A549 (cell line): ENCODE measurements around the gene ANKFY1.

Source experiments
- CEBPB ChIP-seq, 2 experiments: fragments of >200 bp in 1 of 2; sonication (Bioruptor Twin) in 1 of 2; formaldehyde crosslinking in 1 of 2; IDR thresholded peaks; 2 replicates each; pipeline ENCODE4 v1.6.1; 2012 to 2016
- CHD2 ChIP-seq: fragments of 150-350 bp; IDR thresholded peaks from 2 replicates; pipeline ENCODE4 v1.6.1; 2014; ENCODE audit warnings: low read length; ENCODE audit not compliant: partially characterized antibody
- NPAS2 ChIP-seq: fragments of 250-450 bp; sonication (Bioruptor Pico); IDR thresholded peaks from 2 replicates; pipeline ENCODE4 v1.8.0; 2022; ENCODE audit warnings: mild to moderate bottlenecking, moderate library complexity, borderline replicate concordance
- POLR2A ChIP-seq: IDR thresholded peaks from 2 replicates; pipeline ENCODE4 v1.6.1; 2012; ENCODE audit warnings: mild to moderate bottlenecking, low read length
- TF ChIP-seq, protein P1 (sequence below): fragments of >200 bp; sonication (Bioruptor Twin); formaldehyde crosslinking; IDR thresholded peaks from 3 replicates; pipeline ENCODE4 v1.5.1; 2016

DNA sequence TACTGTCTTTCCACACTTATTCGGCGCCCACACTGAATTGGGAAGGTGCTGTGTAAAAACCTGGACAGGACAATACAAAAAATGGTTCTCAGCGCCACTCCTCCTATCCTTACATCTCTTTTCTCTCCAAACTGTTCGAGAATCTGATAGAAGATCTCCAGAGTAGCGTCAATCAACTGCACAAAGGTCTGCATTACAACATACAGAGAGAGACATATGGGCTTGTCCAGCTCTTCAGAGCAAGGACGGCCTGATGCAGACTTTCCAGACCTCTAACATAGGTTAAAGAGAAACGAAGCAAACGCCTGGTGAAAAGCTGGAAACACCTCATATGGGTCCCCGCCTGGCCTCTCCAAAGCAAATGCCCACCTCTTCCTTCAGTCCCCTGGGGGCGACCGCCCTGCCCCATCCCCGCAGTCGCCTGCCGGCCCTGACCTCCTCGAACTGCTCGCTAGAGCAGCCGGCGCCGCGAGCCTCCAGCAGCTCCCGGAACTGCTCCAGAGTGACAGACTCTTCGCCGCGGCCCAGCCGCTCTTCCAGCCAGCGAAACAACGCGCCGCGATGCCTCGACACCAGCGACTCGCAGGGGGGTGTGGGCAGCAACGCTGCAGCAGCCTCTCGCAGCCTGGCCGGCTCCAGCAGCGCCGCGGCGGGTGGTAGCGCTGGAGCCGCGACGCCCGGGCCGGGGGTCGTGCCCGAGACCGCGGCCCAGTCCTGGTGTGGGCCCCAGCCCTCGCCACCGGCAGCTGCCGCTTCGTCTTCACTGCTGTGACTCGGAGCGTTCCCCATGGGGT, 121.5 kb downstream of the ANKFY1 start:
- no peak for TF ChIP-seq CHD2
- no peak for TF ChIP-seq CEBPB (IDR thresholded peaks at IDR 0.05)
- TF ChIP-seq, protein P1, sequence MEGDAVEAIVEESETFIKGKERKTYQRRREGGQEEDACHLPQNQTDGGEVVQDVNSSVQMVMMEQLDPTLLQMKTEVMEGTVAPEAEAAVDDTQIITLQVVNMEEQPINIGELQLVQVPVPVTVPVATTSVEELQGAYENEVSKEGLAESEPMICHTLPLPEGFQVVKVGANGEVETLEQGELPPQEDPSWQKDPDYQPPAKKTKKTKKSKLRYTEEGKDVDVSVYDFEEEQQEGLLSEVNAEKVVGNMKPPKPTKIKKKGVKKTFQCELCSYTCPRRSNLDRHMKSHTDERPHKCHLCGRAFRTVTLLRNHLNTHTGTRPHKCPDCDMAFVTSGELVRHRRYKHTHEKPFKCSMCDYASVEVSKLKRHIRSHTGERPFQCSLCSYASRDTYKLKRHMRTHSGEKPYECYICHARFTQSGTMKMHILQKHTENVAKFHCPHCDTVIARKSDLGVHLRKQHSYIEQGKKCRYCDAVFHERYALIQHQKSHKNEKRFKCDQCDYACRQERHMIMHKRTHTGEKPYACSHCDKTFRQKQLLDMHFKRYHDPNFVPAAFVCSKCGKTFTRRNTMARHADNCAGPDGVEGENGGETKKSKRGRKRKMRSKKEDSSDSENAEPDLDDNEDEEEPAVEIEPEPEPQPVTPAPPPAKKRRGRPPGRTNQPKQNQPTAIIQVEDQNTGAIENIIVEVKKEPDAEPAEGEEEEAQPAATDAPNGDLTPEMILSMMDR: no peak
- TF ChIP-seq POLR2A: no peak
- no peak for TF ChIP-seq NPAS2
